PC-3 (cell line): Measurements from ENCODE around the gene KCNIP2. TPM values are rescaled to one million over a fixed set of nuclear protein-coding genes. Genes with fewer than 3 reads are reported as not detected.

Experiments used
- ATAC-seq: fragments of 200-7000 bp; cut with Tn5 transposase; 2 replicates; pipeline ENCODE4 v1.9.1; 2020; ENCODE audit warnings: mild to moderate bottlenecking, moderate library complexity
- BruUV-seq: library from RNA; stranded (reverse); fragments of 400-500 nt; replicated peaks from 2 replicates; lab custom pipeline; 2021; lab: Mats Ljungman, UMichigan
- CTCF ChIA-PET: fragments of 300-600 bp; sonication (Branson Sonifier 250); formaldehyde crosslinking; loops from one replicate; lab custom pipeline; 2022; ENCODE audit warnings: antibody characterized with exemption; lab: Charles Lee
- POLR2A ChIA-PET: fragments of 300-600 bp; sonication (Branson Sonifier 250); formaldehyde crosslinking; loops from one replicate; lab custom pipeline; 2022; ENCODE audit warnings: antibody characterized with exemption; ENCODE audit not compliant: unreplicated experiment; lab: Charles Lee
- DNase-seq: peaks from one replicate; pipeline ENCODE4 v3.0.0-alpha.2; 2015
- H2AFZ ChIP-seq: fragments of 300-600 bp; sonication (generic); 2 replicates; pipeline ENCODE4 v1.6.0; 2016; ENCODE audit warnings: antibody characterized with exemption, low read length
- H3F3A ChIP-seq: fragments of 300-600 bp; sonication (generic); one replicate; pipeline ENCODE4 v1.6.0; 2017; ENCODE audit warnings: antibody characterized with exemption, low read length, control low read depth, mild to moderate bottlenecking; ENCODE audit not compliant: unreplicated experiment
- H3K27ac ChIP-seq: fragments of 300-600 bp; sonication (generic); 2 replicates; pipeline ENCODE4 v1.5.1; 2016; ENCODE audit warnings: mild to moderate bottlenecking, low read length
- H3K27me3 ChIP-seq: fragments of 300-600 bp; sonication (generic); 2 replicates; pipeline ENCODE4 v1.6.1; 2016; ENCODE audit warnings: low read length, mixed read lengths
- H3K36me3 ChIP-seq: fragments of 300-600 bp; sonication (generic); 2 replicates; pipeline ENCODE4 v1.6.1; 2016; ENCODE audit warnings: low read depth, mixed run types, low read length, mixed read lengths
- H3K4me1 ChIP-seq: fragments of 300-600 bp; sonication (generic); 2 replicates; pipeline ENCODE4 v1.5.1; 2016; ENCODE audit warnings: low read length; ENCODE audit not compliant: insufficient read depth
- H3K4me2 ChIP-seq: fragments of 300-600 bp; sonication (generic); 2 replicates; pipeline ENCODE4 v1.6.0; 2016; ENCODE audit warnings: low read length
- H3K4me3 ChIP-seq: fragments of 300-600 bp; sonication (generic); 2 replicates; pipeline ENCODE4 v1.5.1; 2016; ENCODE audit warnings: mild to moderate bottlenecking, low read length, mixed read lengths
- H3K79me2 ChIP-seq: fragments of 300-600 bp; sonication (generic); 2 replicates; pipeline ENCODE4 v1.6.1; 2017; ENCODE audit warnings: low read length, mixed read lengths
- H3K9ac ChIP-seq: fragments of 300-600 bp; sonication (generic); 2 replicates; pipeline ENCODE4 v1.6.0; 2016; ENCODE audit warnings: mild to moderate bottlenecking, low read length
- H3K9me2 ChIP-seq: fragments of 300-600 bp; sonication (generic); replicated peaks from 2 replicates; pipeline ENCODE4 v1.6.1; 2016; ENCODE audit warnings: mixed run types, low read length, mixed read lengths
- H3K9me3 ChIP-seq: fragments of 300-600 bp; sonication (generic); 2 replicates; pipeline ENCODE4 v1.6.1; 2016; ENCODE audit warnings: low read length, mixed read lengths
- H4K20me1 ChIP-seq: fragments of 300-600 bp; sonication (generic); 2 replicates; pipeline ENCODE4 v1.6.1; 2016; ENCODE audit warnings: low read length, mixed read lengths
- CTCF ChIP-seq: fragments of 300-600 bp; sonication (generic); conservative IDR thresholded peaks from 2 replicates; pipeline ENCODE4 v1.5.1; 2017; ENCODE audit warnings: antibody characterized with exemption, low read depth, mild to moderate bottlenecking, low read length
- EZH2 ChIP-seq: fragments of 300-600 bp; sonication (generic); IDR thresholded peaks from one replicate; pipeline ENCODE4 v1.6.1; 2017; ENCODE audit warnings: antibody characterized with exemption, mild to moderate bottlenecking, low read length; ENCODE audit not compliant: unreplicated experiment
- EZH2phosphoT487 ChIP-seq: fragments of 300-600 bp; sonication (generic); IDR thresholded peaks from 2 replicates; pipeline ENCODE4 v1.6.1; 2018; ENCODE audit warnings: mild to moderate bottlenecking, antibody characterized with exemption, low read length, borderline replicate concordance
- intact Hi-C: fragments of 100-400 bp; cut with micrococcal nuclease; formaldehyde crosslinking; loops from 2 replicates; pipeline ENCODE4 v1.9.0; 2023
- total RNA-seq: library from RNA; depleted of rRNA; stranded (reverse); fragments of >200 nt; gene quantifications from 2 replicates; pipeline ENCODE4 v1.2.3, GENCODE V29; 2014

KCNIP2 gene
- total RNA-seq, 1 experiment from 2014 or later = 1.5 TPM

- Histone ChIP-seq H3K4me3 (no peak overlapping the region), H2AFZ (no peak overlapping the region), H3K9ac (no peak overlapping the region), H4K20me1 (no peaks in the 10 kb centered on the region), H3K79me2 (no peaks in the 10 kb centered on the region), H3K27me3 (no peaks in the 10 kb centered on the region), H3K9me2 (no peaks in the 10 kb centered on the region), H3K4me2 (no peak overlapping the region), H3K27ac (no peak overlapping the region), H3K36me3 (no peaks in the 10 kb centered on the region), H3K9me3 (no peaks in the 10 kb centered on the region), H3K4me1 (peaks cover 12% of the 10 kb centered on the region), H3F3A (no peaks in the 10 kb centered on the region)
- ChIA-PET CTCF (no interaction called here), POLR2A (no interaction called here)
- TF ChIP-seq EZH2phosphoT487 (no peak), EZH2 (no peak), CTCF (no peak)
- ATAC-seq = no peak
- BruUV-seq = no TSS peak
- intact Hi-C loops = no loop called here
- DNase-seq = no peak
These were observed 16.7 kb downstream of the KCNIP2 start for GRCh38 chr10:101826852-101827434.

GRCh38 chr10:101824736-101825135, 18.9 kb downstream of the KCNIP2 start:
- Histone ChIP-seq H3F3A (no peaks in the 10 kb centered on the region), H3K9ac (no peak overlapping the region), H3K9me2 (no peaks in the 10 kb centered on the region), H3K79me2 (no peaks in the 10 kb centered on the region), H3K9me3 (no peaks in the 10 kb centered on the region), H4K20me1 (no peaks in the 10 kb centered on the region), H3K27ac (no peak overlapping the region), H3K4me1 (peaks cover 2% of the 10 kb centered on the region; the same call in 1 of the 2 replicates), H3K27me3 (no peaks in the 10 kb centered on the region), H3K4me3 (no peak overlapping the region), H3K4me2 (no peak overlapping the region), H2AFZ (no peak overlapping the region), H3K36me3 (no peaks in the 10 kb centered on the region)
- no peak for ATAC-seq
- intact Hi-C loops = no loop called here
- ChIA-PET CTCF (no interaction called here), POLR2A (no interaction called here)
- BruUV-seq = no TSS peak
- TF ChIP-seq EZH2 = no peak
- TF ChIP-seq EZH2phosphoT487 = no peak
- TF ChIP-seq CTCF = no peak
- DNase-seq = no peak

DNA sequence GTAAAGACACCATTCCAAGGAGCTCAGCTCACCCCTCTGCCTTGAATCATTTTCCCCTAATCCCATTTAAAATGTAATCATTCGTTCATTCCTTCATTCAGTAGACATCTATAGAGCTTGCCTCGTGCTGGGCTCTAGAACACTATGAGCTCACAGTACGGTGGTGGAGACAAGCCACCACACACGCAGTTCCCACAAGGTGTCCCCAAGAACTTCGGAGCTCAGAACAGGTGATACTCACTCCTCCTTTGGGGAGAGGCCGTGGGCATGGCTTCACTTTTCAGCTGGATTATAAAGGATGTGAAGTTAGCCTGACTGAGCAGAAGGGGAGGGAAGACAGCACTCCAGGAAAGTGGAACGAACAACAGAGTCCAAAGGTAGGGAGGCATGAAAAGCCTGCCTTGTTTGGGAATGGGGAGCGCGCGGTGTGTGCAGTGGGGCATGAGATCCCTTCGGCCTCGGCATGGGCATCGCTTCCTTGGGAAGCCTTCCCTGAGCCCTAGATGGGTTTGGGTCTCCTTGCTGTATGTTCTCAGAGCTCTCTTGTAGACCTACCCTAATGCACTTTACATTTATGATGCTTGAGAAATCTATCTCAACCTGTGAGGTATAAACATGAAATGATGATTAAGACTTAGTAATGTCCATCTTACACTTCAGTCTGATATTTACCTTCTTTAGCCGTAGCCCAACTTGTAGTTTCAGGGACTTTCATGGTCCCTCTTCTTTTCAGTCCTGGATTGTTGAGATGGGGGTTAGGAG, 24.5 kb downstream of the KCNIP2 start:
- H3K4me2 ChIP-seq = peak overlapping the region; percentile 94
- intact Hi-C loops = loop anchor here (1.0 kb wide), 1 partner anchor 11 kb away; no protein-coding TSS in a partner anchor
- peak overlapping the region; percentile 90 for H2AFZ ChIP-seq
- peaks cover 21% of the 10 kb centered on the region for H3K4me1 ChIP-seq
- H4K20me1 ChIP-seq = peaks cover 33% of the 10 kb centered on the region
- peaks cover 42% of the 10 kb centered on the region for H3K79me2 ChIP-seq
- H3K27ac ChIP-seq = peak overlapping the region; percentile 50
- H3K9me2 ChIP-seq = no peaks in the 10 kb centered on the region
- BruUV-seq = TSS peak; percentile 51
- H3K27me3 ChIP-seq = no peaks in the 10 kb centered on the region
- TF ChIP-seq CTCF (no peak), EZH2 (no peak), EZH2phosphoT487 (no peak)
- H3F3A ChIP-seq = no peaks in the 10 kb centered on the region
- ATAC-seq (peak; percentile 39), DNase-seq (peak; percentile 14)
- H3K36me3 ChIP-seq = no peaks in the 10 kb centered on the region
- CTCF ChIA-PET = interaction anchor here (1.5 kb wide), 1 partner anchor 38 kb away, joined by 4 read pairs; no protein-coding TSS in a partner anchor
- peak overlapping the region; percentile 99 for H3K4me3 ChIP-seq
- no peaks in the 10 kb centered on the region for H3K9me3 ChIP-seq
- POLR2A ChIA-PET = no interaction called here
- peak overlapping the region; percentile 54 for H3K9ac ChIP-seq
